ENCODE measurements around the gene SORCS1. TPM values are rescaled to one million over a fixed set of nuclear protein-coding genes. Genes with fewer than 3 reads are reported as not detected.

SORCS1 gene
- total and polyA plus RNA-seq, 2 of the 8 experiments (the other 6 are each of a cell fraction or from before 2014, with no cell fraction given): 4.1 to 4.6 TPM

- no peak for TF ChIP-seq TAF7 (optimal IDR thresholded peaks at IDR 0.05; ENCODE audit: borderline replicate concordance, low read depth, low read length)
- no peak for TF ChIP-seq SIX5 (IDR thresholded peaks at IDR 0.05; ENCODE audit: low read depth, low read length)
These were observed 82.9 kb downstream of the SORCS1 start (continued) for GRCh38 chr10:107081644-107082043.
